Mesenchymal stem cell (in vitro differentiated cells and primary cell): ENCODE data around the gene SRF.

ENCODE experiments used
- DNase-seq: peaks from one replicate; pipeline ENCODE4 v3.0.0-alpha.2; 2013
- H2AFZ ChIP-seq: one replicate; pipeline ENCODE4 v1.6.1; 2013; ENCODE audit warnings: low read depth, mild to moderate bottlenecking, control low read depth, inconsistent platforms, low read length, moderate library complexity
- H2AK5ac ChIP-seq: 2 replicates; pipeline ENCODE4 v1.6.1; 2013; ENCODE audit warnings: low read length, moderate library complexity, mild to moderate bottlenecking, inconsistent platforms; ENCODE audit not compliant: severe bottlenecking
- H2BK120ac ChIP-seq: one replicate; pipeline ENCODE4 v1.6.1; 2013; ENCODE audit warnings: low read depth, mild to moderate bottlenecking, inconsistent platforms, low read length, moderate library complexity
- H2BK12ac ChIP-seq, 2 experiments: one replicate each; pipeline ENCODE4 v1.6.1; 2013; ENCODE audit warnings: inconsistent platforms in 2 of 2, low read length in 2 of 2, mild to moderate bottlenecking in 2 of 2, moderate library complexity in 2 of 2, control low read depth in 1 of 2
- H2BK15ac ChIP-seq: one replicate; pipeline ENCODE4 v1.6.1; 2013; ENCODE audit warnings: mild to moderate bottlenecking, low read depth, inconsistent platforms; ENCODE audit not compliant: poor library complexity, severe bottlenecking
- H2BK5ac ChIP-seq: 2 replicates; pipeline ENCODE4 v1.6.1; 2013; ENCODE audit warnings: low read depth, mild to moderate bottlenecking, low read length, control low read depth, inconsistent platforms; ENCODE audit not compliant: poor library complexity, severe bottlenecking
- H3K14ac ChIP-seq, 2 experiments: one replicate each; pipeline ENCODE4 v1.6.1; 2013; ENCODE audit warnings: inconsistent platforms in 2 of 2, low read length in 2 of 2, control low read depth in 1 of 2, mild to moderate bottlenecking in 1 of 2, moderate library complexity in 1 of 2
- H3K18ac ChIP-seq, 2 experiments: one replicate each; pipeline ENCODE4 v1.6.1; 2013; ENCODE audit warnings: inconsistent platforms in 2 of 2, low read length in 2 of 2, control low read depth in 1 of 2, low read depth in 1 of 2, mild to moderate bottlenecking in 1 of 2
- H3K23ac ChIP-seq, 2 experiments: one replicate each; pipeline ENCODE4 v1.6.1; 2013; ENCODE audit warnings: inconsistent platforms in 2 of 2, low read length in 2 of 2, mild to moderate bottlenecking in 2 of 2, moderate library complexity in 2 of 2, control low read depth in 1 of 2
- H3K27ac ChIP-seq: 2 replicates; pipeline ENCODE4 v1.5.1; 2013; ENCODE audit warnings: mild to moderate bottlenecking, moderate library complexity, low read length, control low read depth, inconsistent platforms; ENCODE audit not compliant: poor library complexity, severe bottlenecking
- H3K27me3 ChIP-seq, 2 experiments: 2 replicates each; pipeline versions ENCODE4 v1.6.1 to v1.7.0; 2013; ENCODE audit warnings: low read length in 2 of 2, mild to moderate bottlenecking in 2 of 2, moderate library complexity in 2 of 2, control low read depth in 1 of 2, inconsistent platforms in 1 of 2; ENCODE audit not compliant: control insufficient read depth in 1 of 2, insufficient read depth in 1 of 2
- H3K36me3 ChIP-seq, 2 experiments: 2 replicates each; pipeline versions ENCODE4 v1.6.1 to v1.7.0; 2013; ENCODE audit warnings: low read length in 2 of 2, control low read depth in 1 of 2, inconsistent platforms in 1 of 2, low read depth in 1 of 2, mild to moderate bottlenecking in 1 of 2; ENCODE audit not compliant: insufficient read depth in 2 of 2, control insufficient read depth in 1 of 2
- H3K4ac ChIP-seq, 2 experiments: one replicate each; pipeline ENCODE4 v1.6.1; 2013; ENCODE audit warnings: inconsistent platforms in 2 of 2, low read length in 2 of 2, mild to moderate bottlenecking in 2 of 2, moderate library complexity in 2 of 2, control low read depth in 1 of 2, low read depth in 1 of 2
- H3K4me1 ChIP-seq: 2 replicates; pipeline ENCODE4 v1.6.1; 2013; ENCODE audit warnings: low read depth, low read length, control low read depth; ENCODE audit not compliant: control insufficient read depth, insufficient read depth
- H3K4me2 ChIP-seq: 2 replicates; pipeline ENCODE4 v1.6.1; 2013; ENCODE audit warnings: low read length, mild to moderate bottlenecking, inconsistent platforms; ENCODE audit not compliant: poor library complexity, severe bottlenecking
- H3K4me3 ChIP-seq, 2 experiments: 2 replicates each; pipeline versions ENCODE4 v1.5.1 to v1.7.0; 2013; ENCODE audit warnings: low read length in 2 of 2, mild to moderate bottlenecking in 2 of 2, control low read depth in 1 of 2, low read depth in 1 of 2; ENCODE audit not compliant: insufficient read depth in 1 of 2
- H3K79me1 ChIP-seq: replicated peaks from 2 replicates; pipeline ENCODE4 v1.6.1; 2013; ENCODE audit warnings: mild to moderate bottlenecking, control low read depth, low read length, inconsistent platforms; ENCODE audit not compliant: poor library complexity, severe bottlenecking
- H3K9ac ChIP-seq: 2 replicates; pipeline ENCODE4 v1.7.0; 2013; ENCODE audit warnings: mild to moderate bottlenecking, low read length, moderate library complexity
- H3K9me3 ChIP-seq: 2 replicates; pipeline ENCODE4 v1.7.0; 2013; ENCODE audit warnings: mild to moderate bottlenecking, low read length; ENCODE audit not compliant: control insufficient read depth
- H4K8ac ChIP-seq: one replicate; pipeline ENCODE4 v1.6.1; 2013; ENCODE audit warnings: inconsistent platforms, mild to moderate bottlenecking, low read length, moderate library complexity
- H4K91ac ChIP-seq: one replicate; pipeline ENCODE4 v1.6.1; 2013; ENCODE audit warnings: mild to moderate bottlenecking, low read length, inconsistent platforms
- WGBS: methylation state at CpG from one replicate; pipeline ENCODE4 v1.1.7; 2013; ENCODE audit warnings: mixed read lengths; 5-methylcytosine and 5-hydroxymethylcytosine counted together

The SRF gene

DNA sequence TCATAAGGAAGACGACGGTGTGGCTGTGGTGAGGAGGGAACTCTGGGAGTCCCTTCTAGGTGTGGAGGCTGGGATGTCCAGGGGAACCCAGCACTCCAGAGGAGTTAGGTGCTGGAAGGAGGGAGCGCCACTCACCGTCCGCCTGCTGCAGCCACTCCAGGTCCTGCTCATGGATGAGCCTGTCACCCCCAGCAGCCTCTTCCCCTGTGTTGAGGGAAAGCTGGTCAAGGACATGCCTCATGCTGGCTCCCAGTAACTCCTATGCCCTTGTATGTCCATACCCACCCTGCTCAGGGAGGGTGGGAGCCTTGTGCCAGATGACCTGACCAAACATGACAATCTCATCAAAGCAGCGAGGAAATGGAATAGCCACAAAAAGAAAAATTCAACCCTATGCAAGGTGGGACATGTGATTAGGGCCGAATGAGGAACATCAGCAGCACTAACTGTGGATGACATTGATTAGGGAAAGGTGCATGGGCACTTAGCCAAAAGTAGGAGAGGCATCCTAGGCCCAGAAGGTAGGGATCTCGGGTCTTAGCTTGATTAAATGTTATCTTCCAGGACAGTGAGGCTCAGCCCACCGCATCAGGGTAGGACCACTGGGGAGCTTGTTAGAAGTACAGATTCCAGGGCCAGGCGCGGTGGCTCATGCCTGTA, 55.3 kb downstream of the SRF start:
- no peak overlapping the region for H2BK15ac ChIP-seq
- peaks cover 4 to 8% of the 10 kb centered on the region in 2 experiments for H3K27me3 ChIP-seq
- H3K4me1 ChIP-seq = peaks cover 6% of the 10 kb centered on the region
- H4K91ac ChIP-seq = no peak overlapping the region
- H3K79me1 ChIP-seq = no peaks in the 10 kb centered on the region
- no peak overlapping the region for H2AFZ ChIP-seq
- no peak overlapping the region for H3K4ac ChIP-seq
- H3K4me3 ChIP-seq = no peak overlapping the region
- no peak overlapping the region for H3K14ac ChIP-seq
- no peak overlapping the region for H2BK5ac ChIP-seq
- no peak overlapping the region for H3K18ac ChIP-seq
- H4K8ac ChIP-seq = no peak overlapping the region
- H2BK12ac ChIP-seq = no peak overlapping the region
- no peak overlapping the region for H3K4me2 ChIP-seq
- peaks cover 31 to 41% of the 10 kb centered on the region in 2 experiments for H3K36me3 ChIP-seq
- no peak for DNase-seq
- H3K27ac ChIP-seq = no peak overlapping the region
- no peaks in the 10 kb centered on the region for H3K9me3 ChIP-seq
- no peak overlapping the region for H3K9ac ChIP-seq
- H2AK5ac ChIP-seq = no peak overlapping the region
- WGBS = 97% methylated on average over 11 of the region's 11 CpGs
- H2BK120ac ChIP-seq = no peak overlapping the region
- no peak overlapping the region for H3K23ac ChIP-seq

DNA sequence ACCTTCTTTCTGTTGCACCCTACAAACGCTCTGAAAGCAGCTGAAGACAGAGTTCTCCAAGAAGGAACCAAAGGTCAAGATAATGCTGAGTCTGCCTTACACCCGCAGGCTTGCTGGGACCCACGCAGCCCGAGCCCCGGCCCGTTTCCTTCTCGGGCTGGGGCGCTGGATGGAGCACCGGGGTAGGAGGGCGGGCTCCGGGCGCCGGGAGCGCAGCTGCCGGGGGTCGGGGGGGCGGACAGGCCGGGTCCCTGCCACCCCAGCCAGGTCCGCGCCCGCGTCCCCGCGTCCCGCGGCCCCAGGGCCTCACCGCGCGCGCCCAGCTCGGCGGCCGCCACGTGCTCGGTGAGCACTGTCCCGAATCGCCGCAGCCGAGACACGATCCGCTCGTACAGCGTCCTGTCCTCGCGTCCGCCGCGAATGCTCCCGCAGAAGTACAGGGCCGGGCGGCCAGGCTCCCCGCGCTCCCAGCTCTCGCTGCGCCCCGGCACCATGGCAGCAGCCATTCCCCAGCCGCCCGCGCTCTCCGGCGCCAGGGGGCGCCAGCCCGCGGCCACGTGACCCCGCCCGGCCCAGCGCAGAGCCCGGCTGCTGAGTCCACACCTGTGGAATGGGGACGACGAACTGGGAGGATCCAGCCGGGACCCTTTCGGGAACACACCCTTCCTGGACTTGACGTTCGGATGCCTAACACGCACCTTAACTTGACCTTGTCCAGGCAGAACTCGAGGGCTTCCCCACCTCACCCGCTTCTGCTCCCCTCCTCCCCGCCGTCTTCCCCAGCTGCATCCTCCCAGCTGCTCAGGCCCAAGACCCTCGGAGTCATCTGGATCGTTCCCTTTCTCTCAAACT, 58.1 kb downstream of the SRF start, which contains the start of gene DNPH1:
DNPH1 (minus strand) TSS at position 531 of the 852 bp plus-strand sequence; CDS start at position 506, 25 bp downstream.
- Histone ChIP-seq H3K36me3 (peaks cover 12 to 14% of the 10 kb centered on the region in 2 experiments), H2BK120ac (peak within 1 kb of the TSS; percentile 54), H3K23ac (no peak within 1 kb of the TSS), H3K27me3 (peaks cover 16 to 28% of the 10 kb centered on the region in 2 experiments), H2BK15ac (peak within 1 kb of the TSS; percentile 12), H4K8ac (peak within 1 kb of the TSS; percentile 94), H2BK5ac (no peak within 1 kb of the TSS), H2AFZ (peak within 1 kb of the TSS; percentile 88), H3K18ac (peak within 1 kb of the TSS; percentile 85 to 93), H3K4me2 (peak within 1 kb of the TSS; percentile 66), H4K91ac (peak within 1 kb of the TSS; percentile 88), H3K27ac (no peak within 1 kb of the TSS), H3K79me1 (no peaks in the 10 kb centered on the region), H3K9ac (peak within 1 kb of the TSS; percentile 84), H3K9me3 (no peaks in the 10 kb centered on the region), H3K14ac (peak within 1 kb of the TSS in 1 of 2 experiments; percentile 50), H2BK12ac (peak within 1 kb of the TSS in 1 of 2 experiments; percentile 29), H2AK5ac (no peak within 1 kb of the TSS), H3K4me1 (peaks cover 4% of the 10 kb centered on the region), H3K4ac (peak within 1 kb of the TSS; percentile 34 to 54), H3K4me3 (peak within 1 kb of the TSS; percentile 74 to 82)
- 5% methylated on average over 56 of the region's 82 CpGs for WGBS
- DNase-seq = peak; percentile 53

DNA sequence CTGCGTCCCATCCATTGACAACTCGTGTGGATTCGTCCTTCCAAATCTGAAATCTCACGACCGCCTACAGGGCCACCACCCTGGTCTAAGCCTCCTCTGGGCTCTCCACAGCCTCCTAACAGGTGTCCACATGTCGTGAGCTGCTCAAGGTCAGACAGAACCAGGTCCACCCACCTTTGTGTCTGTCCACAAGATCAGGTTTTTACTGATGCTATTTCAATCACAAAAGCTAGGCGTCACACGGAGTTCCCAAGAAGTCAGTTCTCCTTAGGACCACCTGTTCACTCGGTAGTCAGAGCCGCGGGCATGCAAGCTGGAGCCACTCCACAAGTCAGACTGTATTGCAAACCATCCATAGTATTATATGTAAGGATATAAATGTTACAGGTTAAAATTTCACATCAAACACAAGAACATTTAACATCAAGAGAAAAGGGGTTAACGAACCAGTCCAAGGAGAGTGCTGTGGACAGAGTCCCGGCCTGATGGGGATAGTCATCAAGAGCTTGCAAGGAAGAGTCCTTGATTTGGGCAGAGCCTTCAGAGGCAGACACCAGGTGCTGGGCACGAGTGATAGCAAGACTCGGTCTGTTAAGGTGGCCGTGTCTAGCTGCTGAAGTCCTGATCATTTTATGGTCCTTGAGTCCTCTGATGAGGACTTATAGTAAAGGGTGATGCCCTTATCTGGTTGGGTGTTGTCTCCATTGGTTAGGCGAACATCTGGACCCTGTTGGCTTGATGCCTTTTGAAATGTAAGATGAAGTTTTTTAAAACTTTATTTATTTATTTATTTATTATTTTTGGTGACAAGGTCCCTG, 58.9 kb downstream of the SRF start:
- Histone ChIP-seq H2BK5ac (no peak overlapping the region), H3K4ac (no peak overlapping the region), H3K23ac (no peak overlapping the region), H3K4me1 (peaks cover 4% of the 10 kb centered on the region), H3K4me3 (peak overlapping the region in 1 of 2 experiments; percentile 82), H3K27ac (no peak overlapping the region), H3K36me3 (peaks cover 7 to 9% of the 10 kb centered on the region in 2 experiments), H3K27me3 (peaks cover 17 to 28% of the 10 kb centered on the region in 2 experiments), H3K79me1 (no peaks in the 10 kb centered on the region), H2BK120ac (no peak overlapping the region), H2BK15ac (no peak overlapping the region), H4K8ac (peak overlapping the region; percentile 38), H2BK12ac (peak overlapping the region in 1 of 2 experiments; percentile 29), H3K14ac (no peak overlapping the region), H2AFZ (peak overlapping the region; percentile 48), H3K9me3 (no peaks in the 10 kb centered on the region), H3K9ac (peak overlapping the region; percentile 84), H4K91ac (no peak overlapping the region), H3K18ac (peak overlapping the region in 1 of 2 experiments; percentile 31), H2AK5ac (no peak overlapping the region), H3K4me2 (peak overlapping the region; percentile 49)
- DNase-seq = no peak
- WGBS = 75% methylated on average over 14 of the region's 17 CpGs
